Amygdala (tissue), 56 donors: ENCODE measurements around the gene ZNF582.
"Not testable (repeated sequence)": the region's sequence is repeated elsewhere in the genome, so short reads cannot be mapped to it uniquely, and the experiment has no call there.

Experiments
- DNase-seq, 56 donors: peaks; one replicate each; lab custom pipeline; 2025; lab: John Stamatoyannopoulos, UW

The ZNF582 gene

DNA sequence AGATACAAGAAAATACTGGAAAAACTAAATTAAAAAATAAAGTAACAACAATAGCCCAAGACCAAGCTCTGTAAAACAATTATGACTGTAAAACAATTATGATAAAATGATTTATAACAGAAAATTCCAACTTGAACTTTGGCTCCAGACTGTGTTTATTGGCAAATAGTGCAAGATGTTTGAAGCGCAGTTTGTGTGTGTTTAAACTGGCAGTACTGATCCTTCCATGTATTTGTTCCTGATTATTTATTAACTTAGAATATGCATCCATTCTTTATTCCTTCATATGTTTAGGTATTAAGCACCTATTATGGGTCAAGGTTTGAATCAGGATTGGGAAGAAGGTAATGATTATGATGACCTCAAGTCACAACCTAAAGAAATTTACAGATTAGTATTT is 37.8 kb downstream of the ZNF582 start:
- DNase-seq, result no peak

DNA sequence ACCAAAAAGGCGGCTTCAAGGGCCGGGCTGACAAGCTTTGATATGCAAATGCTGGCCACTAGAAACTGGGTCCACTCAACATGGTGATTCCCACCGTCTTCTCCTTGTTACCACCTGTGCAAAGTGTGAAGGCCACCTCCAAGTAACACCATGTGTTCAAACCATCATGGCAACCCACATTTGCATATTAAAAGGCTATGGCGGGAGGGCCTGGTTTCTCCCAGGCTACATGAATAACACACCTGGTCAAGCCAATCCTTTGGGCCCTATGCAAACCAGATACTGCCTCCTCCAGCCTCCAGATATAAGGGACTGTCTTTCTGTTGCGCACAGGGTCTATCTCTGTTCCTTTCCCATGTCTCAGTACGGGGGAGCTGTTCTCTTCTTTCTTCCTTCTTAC is 42.1 kb downstream of the ZNF582 start:
- no peak for DNase-seq

DNA sequence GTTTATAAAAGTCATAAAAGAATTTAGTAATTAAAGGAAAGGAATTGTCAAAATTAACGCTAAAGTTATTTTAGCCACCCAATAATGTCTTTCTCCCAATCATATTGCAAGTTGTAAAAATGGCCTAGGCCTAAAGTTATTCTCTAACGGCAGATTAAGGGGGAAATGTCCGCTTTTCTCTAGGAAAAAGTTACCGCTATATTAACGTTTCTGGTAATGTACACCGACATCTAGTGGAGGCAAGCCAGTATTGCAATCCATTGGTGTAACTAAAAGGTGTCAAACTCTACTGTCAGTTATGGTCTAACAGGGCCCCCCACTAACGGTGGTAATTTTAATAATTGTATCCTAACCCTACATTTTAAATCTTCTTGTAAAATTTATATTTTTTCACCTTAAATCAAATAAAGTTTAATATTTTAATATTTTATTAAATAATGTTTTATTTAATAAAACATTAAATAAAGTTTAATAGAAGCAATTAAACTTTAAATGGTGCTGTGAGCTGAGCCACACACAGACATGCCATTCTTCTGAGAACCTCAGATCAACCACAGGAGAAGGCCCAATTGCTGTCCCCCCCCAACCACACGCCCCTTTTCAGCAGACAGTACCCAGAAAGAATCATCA is 42.8 kb downstream of the ZNF582 start:
- DNase-seq, result no peak

DNA sequence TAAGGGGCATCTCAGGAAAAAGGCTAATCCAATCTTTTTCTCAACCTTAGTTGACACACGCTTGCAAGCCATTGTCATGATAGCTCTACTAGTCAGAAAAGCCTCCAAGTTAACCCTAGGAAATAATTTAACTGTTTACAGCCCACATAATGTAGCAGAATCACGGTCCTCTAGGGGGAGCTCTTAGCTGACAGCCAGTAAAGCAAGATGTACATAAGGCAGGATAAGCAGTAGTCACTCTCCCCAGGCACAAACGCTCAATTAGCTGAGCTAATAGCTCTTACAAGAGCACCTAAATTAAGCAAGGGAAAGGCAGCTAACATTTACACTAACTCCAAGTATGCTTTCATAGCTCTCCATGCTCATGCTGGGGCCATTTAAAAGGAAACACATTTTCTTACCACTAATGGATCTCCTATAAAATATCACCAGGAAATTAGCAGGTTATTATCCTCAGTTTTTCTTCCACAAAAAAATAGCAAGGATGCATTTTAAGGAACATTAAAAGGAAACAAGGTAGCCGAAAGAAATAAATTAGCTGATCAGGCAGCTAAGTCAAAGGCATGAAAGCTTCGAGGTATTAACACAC is 45.0 kb downstream of the ZNF582 start:
- DNase-seq, result no peak

DNA sequence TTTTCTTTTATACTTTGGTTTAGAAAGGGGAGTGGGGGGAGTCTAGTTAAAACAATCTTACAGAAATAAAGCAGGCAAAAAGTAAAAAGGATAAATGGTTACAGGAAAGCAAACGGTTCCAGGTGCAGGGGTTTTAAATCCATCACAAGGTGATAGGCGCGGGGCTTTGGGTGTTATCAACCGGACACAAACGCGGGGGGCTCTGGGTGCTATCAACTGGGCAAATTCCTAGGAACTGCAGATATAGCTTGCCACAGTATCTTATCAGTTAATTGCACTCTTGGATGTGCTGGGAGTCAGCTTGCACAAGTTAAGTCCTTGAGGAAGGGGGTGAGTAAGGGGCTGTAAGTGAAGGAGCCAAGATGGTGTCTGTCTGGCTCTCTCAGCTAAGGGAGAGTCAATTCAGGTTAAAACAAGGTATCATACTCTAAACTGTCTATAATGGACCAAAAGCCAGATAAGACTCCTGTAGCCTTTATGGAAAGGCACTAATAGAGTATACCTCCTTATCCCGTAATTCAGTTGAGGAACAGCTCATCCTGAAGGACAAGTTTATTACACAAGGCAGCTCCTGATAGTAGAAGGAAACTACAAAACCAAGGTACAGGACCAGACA is 46.1 kb downstream of the ZNF582 start:
- DNase-seq, result no peak

DNA sequence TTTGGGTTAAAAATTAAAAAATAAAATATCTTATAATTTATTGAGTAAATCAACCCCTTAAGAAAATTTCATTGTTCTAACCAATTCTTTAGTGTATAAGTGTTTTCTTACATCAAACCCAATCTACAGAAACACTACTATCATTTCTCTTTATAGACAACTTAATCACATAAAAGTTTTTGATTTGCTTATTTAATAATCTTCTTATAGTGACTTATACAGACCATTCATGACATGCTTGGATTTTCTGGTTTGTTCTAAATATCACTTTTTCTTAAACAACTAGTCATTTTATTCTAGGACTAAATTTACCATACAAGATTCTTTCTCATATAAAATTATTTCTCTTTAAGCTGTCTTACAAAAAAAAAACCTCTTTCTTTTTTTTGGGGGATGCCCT is 51.4 kb downstream of the ZNF582 start:
- no peak for DNase-seq

DNA sequence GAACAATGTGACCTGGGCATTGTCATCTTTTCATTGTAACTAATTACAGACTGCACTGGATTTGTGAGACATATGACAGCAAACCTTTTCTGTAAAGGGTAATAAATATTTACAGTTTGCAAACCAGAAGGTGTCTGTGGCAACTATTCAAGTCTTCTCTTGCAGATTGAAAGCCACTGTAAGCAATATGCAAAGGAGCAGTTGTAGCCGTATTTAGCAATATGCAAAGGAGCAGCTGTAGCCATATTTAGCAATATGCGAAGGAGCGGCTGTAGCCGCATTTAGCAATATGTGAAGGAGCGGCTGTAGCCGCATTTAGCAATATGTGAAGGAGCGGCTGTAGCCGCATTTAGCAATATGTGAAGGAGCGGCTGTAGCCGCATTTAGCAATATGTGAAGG is 54.3 kb downstream of the ZNF582 start:
- DNase-seq, result not testable (repeated sequence)

DNA sequence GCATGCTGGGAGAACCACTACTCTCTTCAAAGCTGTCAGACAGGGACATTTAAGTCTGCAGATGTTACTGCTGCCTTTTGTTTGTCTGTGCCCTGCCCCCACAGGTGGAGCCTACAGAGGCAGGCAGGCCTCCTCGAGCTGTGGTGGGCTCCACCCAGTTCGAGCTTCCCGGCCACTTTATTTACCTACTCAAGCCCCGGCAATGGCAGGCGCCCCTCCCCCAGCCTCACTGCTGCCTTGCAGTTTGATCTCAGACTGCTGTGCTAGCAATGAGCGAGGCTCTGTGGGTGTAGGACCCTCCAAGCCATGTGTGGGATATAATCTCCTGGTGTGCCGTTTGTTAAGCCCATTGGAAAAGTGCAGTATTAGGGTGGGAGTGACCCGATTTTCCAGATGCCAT is 56.3 kb downstream of the ZNF582 start:
- DNase-seq, result not testable (repeated sequence)

DNA sequence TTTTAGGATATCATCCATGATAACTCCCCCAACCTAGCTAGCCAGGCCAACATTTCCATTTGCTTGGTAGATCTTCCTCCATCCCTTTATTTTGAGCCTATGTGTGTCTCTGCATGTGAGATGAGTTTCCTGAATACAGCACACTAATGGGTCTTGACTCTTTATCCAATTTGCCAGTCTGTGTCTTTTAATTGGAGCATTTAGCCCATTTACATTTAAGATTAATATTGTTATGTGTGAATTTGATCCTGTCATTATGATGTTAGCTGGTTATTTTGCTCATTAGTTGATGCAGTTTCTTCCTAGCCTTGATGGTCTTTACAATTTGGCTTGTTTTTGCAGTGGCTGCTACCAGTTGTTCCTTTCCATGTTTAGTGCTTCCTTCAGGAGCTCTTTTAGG is 58.0 kb downstream of the ZNF582 start:
- not testable (repeated sequence) for DNase-seq

DNA sequence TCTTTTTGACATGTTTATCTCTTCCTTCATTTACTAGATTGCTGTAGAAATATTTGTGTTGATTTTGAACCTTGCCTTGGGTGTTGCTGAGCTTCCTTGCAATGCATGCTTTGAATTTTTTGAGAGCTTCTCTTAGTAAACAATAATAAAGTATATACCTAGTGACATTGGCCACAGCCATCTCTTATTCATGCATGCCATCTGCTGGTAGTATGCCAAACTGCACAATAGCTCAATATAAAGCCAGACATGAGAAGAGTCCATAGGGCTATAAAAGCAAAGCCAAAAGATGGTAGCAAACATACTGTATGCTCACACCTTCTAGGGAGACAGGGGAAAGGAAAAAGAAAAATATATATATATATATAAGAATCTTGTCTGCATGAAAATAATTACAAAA is 59.8 kb downstream of the ZNF582 start:
- DNase-seq, result peak in 1 of 56 donors; percentile 5
